ENCODE data around the gene ABCC5.
"Not testable (repeated sequence)": the region's sequence is repeated elsewhere in the genome, so short reads cannot be mapped to it uniquely, and the experiment has no call there.

The ABCC5 gene

GRCh38 chr3:184017672-184018423 lies at the start of gene ABCC5:
Gene ABCC5, minus strand, starts transcription at chr3:184017884. Its CDS starts 3,492 bp downstream, at chr3:184014392.
- FAIRE-seq, result peak; percentile 73

GRCh38 chr3:184066211-184066610 lies 48.5 kb upstream of the ABCC5 start:
- no peak for FAIRE-seq

- FAIRE-seq, result no peak
Measured at GRCh38 chr3:184062637-184063036, 45.0 kb upstream of the ABCC5 start.

GRCh38 chr3:184059424-184059823 lies 41.7 kb upstream of the ABCC5 start:
- no peak for FAIRE-seq

- FAIRE-seq, result no peak
Measured at GRCh38 chr3:184058029-184058428, 40.3 kb upstream of the ABCC5 start.

GRCh38 chr3:184052767-184053166 lies 35.1 kb upstream of the ABCC5 start, which contains the start of gene HTR3C:
Gene HTR3C, plus strand, starts transcription at chr3:184053047. Its CDS starts 34 bp downstream, at chr3:184053081.
- no peak for FAIRE-seq

- FAIRE-seq, result no peak
Measured at GRCh38 chr3:184050217-184050847, 32.6 kb upstream of the ABCC5 start.

GRCh38 chr3:184045995-184046394 lies 28.3 kb upstream of the ABCC5 start:
- FAIRE-seq, result no peak

- no peak for FAIRE-seq
Measured at GRCh38 chr3:184042617-184043016, 24.9 kb upstream of the ABCC5 start.

GRCh38 chr3:184040010-184040409 lies 22.3 kb upstream of the ABCC5 start:
- FAIRE-seq, result no peak

- no peak for FAIRE-seq
Measured at GRCh38 chr3:184039414-184039813, 21.7 kb upstream of the ABCC5 start.

GRCh38 chr3:184038307-184038706 lies 20.6 kb upstream of the ABCC5 start:
- not testable (repeated sequence) for FAIRE-seq

- no peak for FAIRE-seq
Measured at GRCh38 chr3:184037816-184038215, 20.1 kb upstream of the ABCC5 start.

GRCh38 chr3:184031187-184031792 lies 13.6 kb upstream of the ABCC5 start, which contains the start of gene HTR3D:
Gene HTR3D, plus strand, starts transcription at chr3:184031742. Its CDS starts 0 bp downstream, at chr3:184031742.
- FAIRE-seq, result no peak

- FAIRE-seq, result no peak
Measured at GRCh38 chr3:184030536-184030935, 12.9 kb upstream of the ABCC5 start.

GRCh38 chr3:184029443-184029842 lies 11.8 kb upstream of the ABCC5 start:
- FAIRE-seq, result no peak

- FAIRE-seq, result not testable (repeated sequence)
Measured at GRCh38 chr3:184028275-184028890, 10.7 kb upstream of the ABCC5 start.

- FAIRE-seq, result not testable (repeated sequence)
Measured at GRCh38 chr3:184025256-184025655, 7.6 kb upstream of the ABCC5 start.

- FAIRE-seq, result no peak
Measured at GRCh38 chr3:184022323-184022722, 4.6 kb upstream of the ABCC5 start.

GRCh38 chr3:184018424-184018973 lies 815 bp upstream of the ABCC5 start:
- FAIRE-seq, result no peak

GRCh38 chr3:184016811-184017671 lies 643 bp downstream of the ABCC5 start:
- no peak for FAIRE-seq

GRCh38 chr3:184016169-184016570 lies 1.5 kb downstream of the ABCC5 start:
- FAIRE-seq, result no peak

Data from endometrium (tissue), 2 donors.